Tibial nerve (tissue), 4 donors: Measurements from ENCODE around the gene POTEH.
"Not testable (repeated sequence)": the region's sequence is repeated elsewhere in the genome, so short reads cannot be mapped to it uniquely, and the experiment has no call there.

Experiments
- EP300 ChIP-seq, 2 donors: sonication (generic); formaldehyde crosslinking; IDR thresholded peaks; one replicate each; pipeline ENCODE4 v1.6.1; 2017; ENCODE audit warnings: antibody characterized with exemption in 2 of 2, mild to moderate bottlenecking in 1 of 2
- POLR2A ChIP-seq, 2 donors: fragments of 450-650 bp; IDR thresholded peaks; one replicate each; pipeline ENCODE4 v1.6.1; 2017; ENCODE audit warnings: antibody characterized with exemption in 2 of 2, mild to moderate bottlenecking in 2 of 2, moderate library complexity in 2 of 2
- TF ChIP-seq, protein P1 (sequence below), 5 experiments: fragments of 200-600 bp in 3 of 5; fragments of 450-650 bp in 2 of 5; sonication (generic) in 3 of 5; IDR thresholded peaks; one replicate each; pipeline ENCODE4 v1.5.1; 2016 to 2019; ENCODE audit warnings: antibody characterized with exemption in 5 of 5, mild to moderate bottlenecking in 3 of 5, moderate library complexity in 2 of 5

DNA sequence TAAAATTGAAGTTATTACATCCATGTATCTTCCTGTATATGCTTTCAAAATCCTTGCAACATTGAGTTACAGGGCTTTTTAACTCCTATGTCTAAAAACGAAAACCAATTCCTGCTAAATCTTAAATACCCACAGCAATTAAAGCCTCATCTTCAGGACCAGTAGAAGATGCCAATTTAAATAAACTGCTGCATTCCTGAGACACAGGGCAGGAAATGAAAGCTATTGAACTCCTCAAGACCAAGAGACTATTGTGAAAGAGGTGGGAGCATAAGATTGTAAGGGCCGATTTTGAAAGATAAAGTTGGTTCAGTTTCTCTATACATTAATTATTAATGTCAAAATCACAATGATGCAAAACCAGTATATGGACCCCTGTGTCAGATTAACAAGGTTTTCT lies 28.7 kb upstream of the POTEH start:
- TF ChIP-seq, protein P1, sequence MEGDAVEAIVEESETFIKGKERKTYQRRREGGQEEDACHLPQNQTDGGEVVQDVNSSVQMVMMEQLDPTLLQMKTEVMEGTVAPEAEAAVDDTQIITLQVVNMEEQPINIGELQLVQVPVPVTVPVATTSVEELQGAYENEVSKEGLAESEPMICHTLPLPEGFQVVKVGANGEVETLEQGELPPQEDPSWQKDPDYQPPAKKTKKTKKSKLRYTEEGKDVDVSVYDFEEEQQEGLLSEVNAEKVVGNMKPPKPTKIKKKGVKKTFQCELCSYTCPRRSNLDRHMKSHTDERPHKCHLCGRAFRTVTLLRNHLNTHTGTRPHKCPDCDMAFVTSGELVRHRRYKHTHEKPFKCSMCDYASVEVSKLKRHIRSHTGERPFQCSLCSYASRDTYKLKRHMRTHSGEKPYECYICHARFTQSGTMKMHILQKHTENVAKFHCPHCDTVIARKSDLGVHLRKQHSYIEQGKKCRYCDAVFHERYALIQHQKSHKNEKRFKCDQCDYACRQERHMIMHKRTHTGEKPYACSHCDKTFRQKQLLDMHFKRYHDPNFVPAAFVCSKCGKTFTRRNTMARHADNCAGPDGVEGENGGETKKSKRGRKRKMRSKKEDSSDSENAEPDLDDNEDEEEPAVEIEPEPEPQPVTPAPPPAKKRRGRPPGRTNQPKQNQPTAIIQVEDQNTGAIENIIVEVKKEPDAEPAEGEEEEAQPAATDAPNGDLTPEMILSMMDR (IDR thresholded peaks at IDR 0.05), result not testable (repeated sequence)
- not testable (repeated sequence) for TF ChIP-seq EP300, POLR2A (IDR thresholded peaks at IDR 0.05)
